Breast epithelium (tissue), 3 donors: ENCODE results near the gene PXDN.

Experiments used
- POLR2A ChIP-seq: fragments of 450-650 bp; IDR thresholded peaks from one replicate; pipeline ENCODE4 v1.6.1; 2016; ENCODE audit warnings: antibody characterized with exemption, mild to moderate bottlenecking, moderate library complexity
- POLR2AphosphoS5 ChIP-seq, 3 donors: sonication (generic); formaldehyde crosslinking; IDR thresholded peaks; one replicate each; pipeline ENCODE4 v1.6.1; 2017; ENCODE audit warnings: antibody characterized with exemption in 3 of 3
- TF ChIP-seq, protein P1 (sequence below), 3 donors: fragments of 450-650 bp; IDR thresholded peaks; one replicate each; pipeline ENCODE4 v1.5.1; 2016 to 2017; ENCODE audit warnings: antibody characterized with exemption in 3 of 3, mild to moderate bottlenecking in 3 of 3, moderate library complexity in 3 of 3

GRCh38 chr2:1715184-1716013, 28.9 kb downstream of the PXDN start:
- TF ChIP-seq POLR2A (no peak), POLR2AphosphoS5 (IDR thresholded peaks at IDR 0.05) (peak in 2 of 3 donors; percentile 35 to 45)
- TF ChIP-seq, protein P1, sequence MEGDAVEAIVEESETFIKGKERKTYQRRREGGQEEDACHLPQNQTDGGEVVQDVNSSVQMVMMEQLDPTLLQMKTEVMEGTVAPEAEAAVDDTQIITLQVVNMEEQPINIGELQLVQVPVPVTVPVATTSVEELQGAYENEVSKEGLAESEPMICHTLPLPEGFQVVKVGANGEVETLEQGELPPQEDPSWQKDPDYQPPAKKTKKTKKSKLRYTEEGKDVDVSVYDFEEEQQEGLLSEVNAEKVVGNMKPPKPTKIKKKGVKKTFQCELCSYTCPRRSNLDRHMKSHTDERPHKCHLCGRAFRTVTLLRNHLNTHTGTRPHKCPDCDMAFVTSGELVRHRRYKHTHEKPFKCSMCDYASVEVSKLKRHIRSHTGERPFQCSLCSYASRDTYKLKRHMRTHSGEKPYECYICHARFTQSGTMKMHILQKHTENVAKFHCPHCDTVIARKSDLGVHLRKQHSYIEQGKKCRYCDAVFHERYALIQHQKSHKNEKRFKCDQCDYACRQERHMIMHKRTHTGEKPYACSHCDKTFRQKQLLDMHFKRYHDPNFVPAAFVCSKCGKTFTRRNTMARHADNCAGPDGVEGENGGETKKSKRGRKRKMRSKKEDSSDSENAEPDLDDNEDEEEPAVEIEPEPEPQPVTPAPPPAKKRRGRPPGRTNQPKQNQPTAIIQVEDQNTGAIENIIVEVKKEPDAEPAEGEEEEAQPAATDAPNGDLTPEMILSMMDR (IDR thresholded peaks at IDR 0.05): no peak
